HepG2 (cell line): Measurements from ENCODE around the gene THRB. TPM values are rescaled to one million over a fixed set of nuclear protein-coding genes. Genes with fewer than 3 reads are reported as not detected.

Experiments
- ATF7-NPFF ChIP-seq: sonication (generic); formaldehyde crosslinking; IDR thresholded peaks from 2 replicates; pipeline ENCODE4 v1.8.1; 2023; ENCODE audit warnings: mild to moderate bottlenecking, low read depth, missing genetic modification reagents, moderate library complexity
- BORCS8-MEF2B ChIP-seq: sonication (generic); formaldehyde crosslinking; IDR thresholded peaks from 2 replicates; pipeline ENCODE4 v1.8.0; 2022; ENCODE audit warnings: mild to moderate bottlenecking, missing genetic modification reagents
- CEBPB ChIP-seq: IDR thresholded peaks from 2 replicates; pipeline ENCODE4 v1.6.1; 2011; ENCODE audit warnings: low read depth, low read length, improper control_type of control experiment, borderline replicate concordance
- ERF ChIP-seq: IDR thresholded peaks from 2 replicates; pipeline ENCODE4 v1.6.1; 2018; ENCODE audit warnings: missing biosample characterization, missing genetic modification reagents
- EZH2 ChIP-seq: conservative IDR thresholded peaks from 2 replicates; pipeline ENCODE4 v1.6.1; 2012; ENCODE audit warnings: mild to moderate bottlenecking, low read depth, low read length, moderate library complexity
- POLR2AphosphoS5 ChIP-seq: IDR thresholded peaks from 2 replicates; pipeline ENCODE4 v1.6.1; 2012; ENCODE audit warnings: low read depth, low read length
- PPARG ChIP-seq: conservative IDR thresholded peaks from 2 replicates; pipeline ENCODE4 v1.6.1; 2016; ENCODE audit warnings: missing biosample characterization, missing genetic modification reagents
- RFXAP ChIP-seq: sonication (generic); formaldehyde crosslinking; IDR thresholded peaks from 2 replicates; pipeline ENCODE4 v1.4.0; 2020; ENCODE audit warnings: missing genetic modification reagents, borderline replicate concordance
- SAP130 ChIP-seq: IDR thresholded peaks from 2 replicates; pipeline ENCODE4 v1.6.1; 2016; ENCODE audit warnings: low read depth
- SP140L ChIP-seq: sonication (generic); formaldehyde crosslinking; IDR thresholded peaks from 2 replicates; pipeline ENCODE4 v1.4.0; 2020; ENCODE audit warnings: missing genetic modification reagents, borderline replicate concordance
- SUZ12 ChIP-seq: fragments of 150-350 bp; IDR thresholded peaks from 2 replicates; pipeline ENCODE4 v1.6.1; 2014; ENCODE audit warnings: low read depth, low read length
- TEAD3 ChIP-seq: optimal IDR thresholded peaks from 2 replicates; pipeline ENCODE3; 2016; ENCODE audit warnings: borderline replicate concordance
- ZNF12 ChIP-seq: sonication (generic); formaldehyde crosslinking; IDR thresholded peaks from 2 replicates; pipeline ENCODE4 v1.5.0; 2020; ENCODE audit warnings: missing genetic modification reagents
- ZNF207 ChIP-seq: fragments of 450-650 bp; IDR thresholded peaks from 2 replicates; pipeline ENCODE4 v1.6.1; 2016; ENCODE audit warnings: antibody characterized with exemption, borderline replicate concordance
- ZNF253 ChIP-seq: sonication (generic); formaldehyde crosslinking; IDR thresholded peaks from 2 replicates; pipeline ENCODE4 v1.8.0; 2022; ENCODE audit warnings: mild to moderate bottlenecking, missing genetic modification reagents, borderline replicate concordance
- ZNF329 ChIP-seq: sonication (generic); formaldehyde crosslinking; IDR thresholded peaks from 2 replicates; pipeline ENCODE4 v1.9.0; 2021; ENCODE audit warnings: low read depth, mild to moderate bottlenecking, missing genetic modification reagents
- ZNF343 ChIP-seq: sonication (generic); formaldehyde crosslinking; IDR thresholded peaks from 2 replicates; pipeline ENCODE4 v1.4.0; 2020; ENCODE audit warnings: mild to moderate bottlenecking, missing genetic modification reagents
- ZNF598 ChIP-seq: sonication (generic); formaldehyde crosslinking; IDR thresholded peaks from 2 replicates; pipeline ENCODE4 v1.5.1; 2020; ENCODE audit warnings: mild to moderate bottlenecking, missing genetic modification reagents, borderline replicate concordance
- ZNF660 ChIP-seq: sonication (generic); formaldehyde crosslinking; IDR thresholded peaks from 2 replicates; pipeline ENCODE4 v1.5.1; 2020; ENCODE audit warnings: mild to moderate bottlenecking, low read depth, missing genetic modification reagents, borderline replicate concordance
- ZNF768 ChIP-seq: sonication (generic); formaldehyde crosslinking; IDR thresholded peaks from 2 replicates; pipeline ENCODE4 v1.4.0; 2020; ENCODE audit warnings: missing genetic modification reagents
- ZNF891 ChIP-seq: sonication (generic); formaldehyde crosslinking; IDR thresholded peaks from 2 replicates; pipeline ENCODE4 v1.5.0; 2020; ENCODE audit warnings: mild to moderate bottlenecking, missing genetic modification reagents
- polyA plus RNA-seq, 8 experiments: library from polyadenylated mRNA; depleted of rRNA in 3 of 8; stranded (reverse) in 7 of 8; unstranded in 1 of 8; fragments of >200 nt; fragmentation: Illumina TruSeq in 4 of 8; extraction: Trizol in 4 of 8; gene quantifications; 2 replicates each; pipeline versions ENCODE4 v1.2.1 to v1.2.3, GENCODE V29; 2011 to 2016; ENCODE audit warnings: low read depth in 4 of 8, missing spikeins in 1 of 8, mixed read lengths in 1 of 8; ENCODE audit not compliant: insufficient read depth in 1 of 8
- total RNA-seq, 5 experiments: library from RNA; depleted of rRNA; stranded (reverse); fragments of >200 nt; fragmentation: Illumina TruSeq; extraction: Trizol; gene quantifications; 2 replicates each; pipeline ENCODE4 v1.2.3, GENCODE V29; 2016; ENCODE audit warnings: low read depth in 1 of 5
- TF ChIP-seq, protein P1 (sequence below): sonication (generic); formaldehyde crosslinking; IDR thresholded peaks from 2 replicates; pipeline ENCODE4 v1.8.0; 2022; ENCODE audit warnings: missing genetic modification reagents, mild to moderate bottlenecking, inconsistent platforms, borderline replicate concordance
- TF ChIP-seq, protein P2 (sequence below): sonication (generic); formaldehyde crosslinking; IDR thresholded peaks from 2 replicates; pipeline ENCODE4 v1.5.0; 2020; ENCODE audit warnings: mild to moderate bottlenecking, missing genetic modification reagents
- TF ChIP-seq, protein P3 (sequence below): sonication (generic); formaldehyde crosslinking; IDR thresholded peaks from 2 replicates; pipeline ENCODE4 v1.4.0; 2020; ENCODE audit warnings: missing genetic modification reagents
- TF ChIP-seq, protein P4 (sequence below): sonication (generic); formaldehyde crosslinking; IDR thresholded peaks from 2 replicates; pipeline ENCODE4 v1.8.0; 2022; ENCODE audit warnings: mild to moderate bottlenecking, missing genetic modification reagents, moderate library complexity

The THRB gene
- total and polyA plus RNA-seq, 2 of the 13 experiments (the other 11 are each of a cell fraction or from before 2014, with no cell fraction given): 4.7 to 22.7 TPM

DNA sequence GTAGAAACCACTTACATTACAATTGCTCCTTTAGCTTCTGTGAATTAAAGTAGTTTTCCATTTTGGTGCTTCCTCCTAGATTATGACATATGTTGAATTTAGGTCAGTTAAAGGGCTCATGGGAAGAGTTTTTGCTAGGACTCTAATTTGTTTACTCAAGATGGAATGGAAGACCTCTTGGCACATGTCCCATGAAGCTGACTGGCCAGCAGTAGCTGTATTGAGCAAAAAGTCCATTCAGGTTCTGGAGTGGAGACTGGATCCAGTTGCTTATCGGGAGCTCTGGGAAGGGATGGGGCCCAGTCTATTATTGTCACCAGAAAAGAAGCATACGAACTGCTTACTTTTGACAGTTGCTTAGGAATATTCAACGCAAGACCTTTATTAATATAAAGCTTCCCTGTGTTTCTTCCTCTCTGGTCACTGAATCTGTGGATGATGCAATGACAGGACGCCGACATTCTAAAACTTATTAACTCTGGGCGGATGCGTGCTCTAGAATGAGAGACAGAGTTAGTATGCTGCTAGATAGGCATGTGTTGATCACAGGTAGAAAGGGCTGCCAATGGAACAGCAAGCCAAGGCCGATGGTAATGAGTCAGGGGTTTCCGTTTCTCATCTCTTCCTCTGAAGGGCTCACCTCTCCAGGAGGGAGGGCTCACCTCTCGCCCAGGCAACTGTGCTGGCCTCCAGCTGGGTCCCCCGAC is 393.8 kb downstream of the THRB start (continued):
- TF ChIP-seq, protein P1, sequence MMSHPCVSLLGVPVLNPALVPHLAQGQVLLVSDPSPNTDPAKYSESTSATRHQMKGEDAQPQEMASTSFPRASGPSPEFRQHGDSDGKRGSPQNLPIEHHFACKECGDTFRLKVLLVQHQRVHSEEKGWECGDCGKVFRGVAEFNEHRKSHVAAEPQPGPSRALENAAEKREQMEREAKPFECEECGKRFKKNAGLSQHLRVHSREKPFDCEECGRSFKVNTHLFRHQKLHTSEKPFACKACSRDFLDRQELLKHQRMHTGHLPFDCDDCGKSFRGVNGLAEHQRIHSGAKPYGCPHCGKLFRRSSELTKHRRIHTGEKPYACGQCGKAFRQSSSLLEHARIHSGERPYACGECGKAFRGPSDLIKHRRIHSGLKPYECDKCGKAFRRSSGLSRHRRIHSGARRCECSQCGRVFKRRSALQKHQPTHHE (CRISPR knock-in tag): no peak
- TF ChIP-seq, protein P2, sequence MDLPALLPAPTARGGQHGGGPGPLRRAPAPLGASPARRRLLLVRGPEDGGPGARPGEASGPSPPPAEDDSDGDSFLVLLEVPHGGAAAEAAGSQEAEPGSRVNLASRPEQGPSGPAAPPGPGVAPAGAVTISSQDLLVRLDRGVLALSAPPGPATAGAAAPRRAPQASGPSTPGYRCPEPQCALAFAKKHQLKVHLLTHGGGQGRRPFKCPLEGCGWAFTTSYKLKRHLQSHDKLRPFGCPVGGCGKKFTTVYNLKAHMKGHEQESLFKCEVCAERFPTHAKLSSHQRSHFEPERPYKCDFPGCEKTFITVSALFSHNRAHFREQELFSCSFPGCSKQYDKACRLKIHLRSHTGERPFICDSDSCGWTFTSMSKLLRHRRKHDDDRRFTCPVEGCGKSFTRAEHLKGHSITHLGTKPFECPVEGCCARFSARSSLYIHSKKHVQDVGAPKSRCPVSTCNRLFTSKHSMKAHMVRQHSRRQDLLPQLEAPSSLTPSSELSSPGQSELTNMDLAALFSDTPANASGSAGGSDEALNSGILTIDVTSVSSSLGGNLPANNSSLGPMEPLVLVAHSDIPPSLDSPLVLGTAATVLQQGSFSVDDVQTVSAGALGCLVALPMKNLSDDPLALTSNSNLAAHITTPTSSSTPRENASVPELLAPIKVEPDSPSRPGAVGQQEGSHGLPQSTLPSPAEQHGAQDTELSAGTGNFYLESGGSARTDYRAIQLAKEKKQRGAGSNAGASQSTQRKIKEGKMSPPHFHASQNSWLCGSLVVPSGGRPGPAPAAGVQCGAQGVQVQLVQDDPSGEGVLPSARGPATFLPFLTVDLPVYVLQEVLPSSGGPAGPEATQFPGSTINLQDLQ (CRISPR knock-in tag): no peak
- TF ChIP-seq SUZ12 (no peak), ERF (CRISPR knock-in tag) (no peak), CEBPB (peak; percentile 74; the same call in 1 of the 2 replicates), RFXAP (CRISPR knock-in tag) (no peak), ZNF660 (no peak), ZNF891 (CRISPR knock-in tag) (no peak), ZNF768 (CRISPR knock-in tag) (no peak), EZH2 (no peak), BORCS8-MEF2B (CRISPR knock-in tag) (no peak), POLR2AphosphoS5 (no peak), ZNF598 (CRISPR knock-in tag) (no peak), SAP130 (CRISPR knock-in tag) (0 out of 2 replicates have a peak, but pooled peaks have one; percentile 40), ZNF253 (CRISPR knock-in tag) (no peak), ZNF343 (CRISPR knock-in tag) (no peak), ZNF207 (no peak), ATF7-NPFF (no peak), PPARG (CRISPR knock-in tag) (no peak), SP140L (CRISPR knock-in tag) (no peak), ZNF12 (CRISPR knock-in tag) (no peak), TEAD3 (CRISPR knock-in tag) (no peak), ZNF329 (CRISPR knock-in tag) (no peak)
- TF ChIP-seq, protein P3, sequence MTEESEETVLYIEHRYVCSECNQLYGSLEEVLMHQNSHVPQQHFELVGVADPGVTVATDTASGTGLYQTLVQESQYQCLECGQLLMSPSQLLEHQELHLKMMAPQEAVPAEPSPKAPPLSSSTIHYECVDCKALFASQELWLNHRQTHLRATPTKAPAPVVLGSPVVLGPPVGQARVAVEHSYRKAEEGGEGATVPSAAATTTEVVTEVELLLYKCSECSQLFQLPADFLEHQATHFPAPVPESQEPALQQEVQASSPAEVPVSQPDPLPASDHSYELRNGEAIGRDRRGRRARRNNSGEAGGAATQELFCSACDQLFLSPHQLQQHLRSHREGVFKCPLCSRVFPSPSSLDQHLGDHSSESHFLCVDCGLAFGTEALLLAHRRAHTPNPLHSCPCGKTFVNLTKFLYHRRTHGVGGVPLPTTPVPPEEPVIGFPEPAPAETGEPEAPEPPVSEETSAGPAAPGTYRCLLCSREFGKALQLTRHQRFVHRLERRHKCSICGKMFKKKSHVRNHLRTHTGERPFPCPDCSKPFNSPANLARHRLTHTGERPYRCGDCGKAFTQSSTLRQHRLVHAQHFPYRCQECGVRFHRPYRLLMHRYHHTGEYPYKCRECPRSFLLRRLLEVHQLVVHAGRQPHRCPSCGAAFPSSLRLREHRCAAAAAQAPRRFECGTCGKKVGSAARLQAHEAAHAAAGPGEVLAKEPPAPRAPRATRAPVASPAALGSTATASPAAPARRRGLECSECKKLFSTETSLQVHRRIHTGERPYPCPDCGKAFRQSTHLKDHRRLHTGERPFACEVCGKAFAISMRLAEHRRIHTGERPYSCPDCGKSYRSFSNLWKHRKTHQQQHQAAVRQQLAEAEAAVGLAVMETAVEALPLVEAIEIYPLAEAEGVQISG (CRISPR knock-in tag): no peak
- TF ChIP-seq, protein P4, sequence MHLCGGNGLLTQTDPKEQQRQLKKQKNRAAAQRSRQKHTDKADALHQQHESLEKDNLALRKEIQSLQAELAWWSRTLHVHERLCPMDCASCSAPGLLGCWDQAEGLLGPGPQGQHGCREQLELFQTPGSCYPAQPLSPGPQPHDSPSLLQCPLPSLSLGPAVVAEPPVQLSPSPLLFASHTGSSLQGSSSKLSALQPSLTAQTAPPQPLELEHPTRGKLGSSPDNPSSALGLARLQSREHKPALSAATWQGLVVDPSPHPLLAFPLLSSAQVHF: no peak
